ENCODE results near the gene TMC6. TPM values are rescaled to one million over a fixed set of nuclear protein-coding genes. Genes with fewer than 3 reads are reported as not detected.
"Not testable (repeated sequence)": the region's sequence is repeated elsewhere in the genome, so short reads cannot be mapped to it uniquely, and the experiment has no call there.

TMC6 gene
- total RNA-seq, 2 donors from 2014 or later = 36.1 to 65.2 TPM

- TF ChIP-seq POLR2AphosphoS5 (IDR thresholded peaks at IDR 0.05) (no peak), POLR2A (IDR thresholded peaks at IDR 0.05) (no peak), CTCF (IDR thresholded peaks at IDR 0.05) (no peak)
- Histone ChIP-seq H3K4me3 (no peak overlapping the region), H3K27ac (no peak overlapping the region), H3K36me3 (no peaks in the 10 kb centered on the region), H3K9me3 (no peaks in the 10 kb centered on the region), H3K4me1 (replicated peaks) (no peaks in the 10 kb centered on the region), H3K27me3 (replicated peaks; ENCODE audit: insufficient read depth) (no peaks in the 10 kb centered on the region)
- WGBS = 71% methylated on average over 20 of the region's 20 CpGs
- DNase-seq (ENCODE audit: low spot score) = no peak
- intact Hi-C loops (cut with DNase I) = no loop called here
Measured at GRCh38 chr17:78141437-78142118, 13.0 kb upstream of the TMC6 start.

GRCh38 chr17:78140169-78141051, 11.9 kb upstream of the TMC6 start:
- intact Hi-C loops (cut with DNase I) = no loop called here
- no peak overlapping the region for H3K4me3 ChIP-seq
- no peaks in the 10 kb centered on the region for H3K4me1 ChIP-seq (replicated peaks)
- H3K36me3 ChIP-seq = no peaks in the 10 kb centered on the region
- H3K27me3 ChIP-seq (replicated peaks; ENCODE audit: insufficient read depth) = no peaks in the 10 kb centered on the region
- no peaks in the 10 kb centered on the region for H3K9me3 ChIP-seq
- TF ChIP-seq POLR2AphosphoS5 (IDR thresholded peaks at IDR 0.05) (peak; percentile 29), POLR2A (IDR thresholded peaks at IDR 0.05) (peak; percentile 82), CTCF (IDR thresholded peaks at IDR 0.05) (no peak)
- whole genome bisulfite sequencing = 23% methylated on average over 58 of the region's 58 CpGs
- peak; percentile 91 for DNase-seq (ENCODE audit: low spot score)
- no peak overlapping the region for H3K27ac ChIP-seq

- H3K4me3 ChIP-seq; H3K4me1 ChIP-seq (replicated peaks); H3K36me3 ChIP-seq; intact Hi-C loops (cut with DNase I); DNase-seq (ENCODE audit: low spot score); H3K27me3 ChIP-seq (replicated peaks; ENCODE audit: insufficient read depth); H3K9me3 ChIP-seq; H3K27ac ChIP-seq: not testable (repeated sequence)
- 88% methylated on average over 12 of the region's 12 CpGs for WGBS
Measured at GRCh38 chr17:78139861-78140168, 11.3 kb upstream of the TMC6 start.

GRCh38 chr17:78138204-78139060, 9.9 kb upstream of the TMC6 start:
- DNase-seq (ENCODE audit: low spot score) = no peak
- Histone ChIP-seq H3K27me3 (replicated peaks; ENCODE audit: insufficient read depth) (no peaks in the 10 kb centered on the region), H3K4me3 (no peak overlapping the region), H3K9me3 (no peaks in the 10 kb centered on the region), H3K4me1 (replicated peaks) (no peaks in the 10 kb centered on the region), H3K36me3 (no peaks in the 10 kb centered on the region), H3K27ac (no peak overlapping the region)
- TF ChIP-seq CTCF (IDR thresholded peaks at IDR 0.05) (no peak), POLR2AphosphoS5 (IDR thresholded peaks at IDR 0.05) (no peak), POLR2A (IDR thresholded peaks at IDR 0.05) (no peak)
- 90% methylated on average over 17 of the region's 17 CpGs for WGBS
- intact Hi-C loops (cut with DNase I) = no loop called here
